Stimulated activated memory B cell treated with anti-CD40 and anti-IgM and Interleukin-4, amounts not matched to agents 10 μg/mL and 1 μg/mL and 100 μg/mL, for 72 hours (primary cell): ENCODE measurements around the gene PDE7B.

Experiments used
- ATAC-seq: fragments of 150-1000 bp; cut with Tn5 transposase; 2 replicates; pipeline ENCODE4 v1.10.0; 2021
- H3K27ac Mint-ChIP-seq: one replicate; pipeline ENCODE4 v1.8.0; 2022; ENCODE audit warnings: mild to moderate bottlenecking, mixed read lengths
- H3K27me3 Mint-ChIP-seq: one replicate; pipeline ENCODE4 v1.8.0; 2022; ENCODE audit warnings: mixed read lengths
- H3K36me3 Mint-ChIP-seq: one replicate; pipeline ENCODE4 v1.8.0; 2022; ENCODE audit warnings: mixed read lengths
- H3K4me1 Mint-ChIP-seq: one replicate; pipeline ENCODE4 v1.8.0; 2022; ENCODE audit warnings: mixed read lengths
- H3K4me3 Mint-ChIP-seq: one replicate; pipeline ENCODE4 v1.8.0; 2022; ENCODE audit warnings: mild to moderate bottlenecking, moderate library complexity, mixed read lengths
- H3K9me3 Mint-ChIP-seq: one replicate; pipeline ENCODE4 v1.8.0; 2022; ENCODE audit warnings: mixed read lengths

Gene PDE7B

GRCh38 chr6:135994857-135995544 is 143.5 kb downstream of the PDE7B start:
- peaks cover 5% of the 10 kb centered on the region for H3K36me3 Mint-ChIP-seq
- no peak for ATAC-seq
- H3K4me3 Mint-ChIP-seq = no peak overlapping the region
- peaks cover 6% of the 10 kb centered on the region for H3K9me3 Mint-ChIP-seq
- H3K4me1 Mint-ChIP-seq = no peaks in the 10 kb centered on the region
- no peak overlapping the region for H3K27ac Mint-ChIP-seq
- no peaks in the 10 kb centered on the region for H3K27me3 Mint-ChIP-seq

GRCh38 chr6:135995545-135995898 is 144.0 kb downstream of the PDE7B start:
- Mint-ChIP-seq H3K9me3 (peaks cover 6% of the 10 kb centered on the region), H3K27me3 (no peaks in the 10 kb centered on the region), H3K36me3 (peaks cover 5% of the 10 kb centered on the region), H3K27ac (no peak overlapping the region), H3K4me3 (no peak overlapping the region), H3K4me1 (no peaks in the 10 kb centered on the region)
- no peak for ATAC-seq

DNA sequence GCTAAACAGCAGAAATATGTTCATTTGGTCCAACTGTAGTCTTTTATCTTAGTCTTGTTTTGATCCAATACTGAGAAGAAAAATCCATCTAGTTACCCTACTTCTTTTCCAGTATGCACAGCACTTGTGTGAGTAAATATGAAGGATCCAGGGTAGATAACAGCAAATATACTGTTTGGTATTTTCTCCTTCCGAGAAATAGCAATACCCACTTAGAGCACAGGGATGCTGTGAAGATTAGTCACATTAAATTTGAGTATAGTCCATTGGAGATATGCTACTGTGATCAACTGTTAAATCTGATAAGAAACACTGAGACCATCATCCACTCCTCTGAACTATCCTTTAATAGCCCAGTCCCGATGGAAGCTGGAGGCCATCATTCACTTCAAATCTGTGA is 145.2 kb downstream of the PDE7B start:
- Mint-ChIP-seq H3K4me1 (no peaks in the 10 kb centered on the region), H3K36me3 (peaks cover 5% of the 10 kb centered on the region), H3K27me3 (no peaks in the 10 kb centered on the region), H3K27ac (no peak overlapping the region), H3K4me3 (no peak overlapping the region), H3K9me3 (peaks cover 6% of the 10 kb centered on the region)
- no peak for ATAC-seq

GRCh38 chr6:135999393-135999792 is 147.9 kb downstream of the PDE7B start:
- Mint-ChIP-seq H3K36me3 (peaks cover 5% of the 10 kb centered on the region), H3K27me3 (no peaks in the 10 kb centered on the region), H3K4me3 (no peak overlapping the region), H3K27ac (no peak overlapping the region), H3K9me3 (peaks cover 6% of the 10 kb centered on the region), H3K4me1 (no peaks in the 10 kb centered on the region)
- no peak for ATAC-seq

DNA sequence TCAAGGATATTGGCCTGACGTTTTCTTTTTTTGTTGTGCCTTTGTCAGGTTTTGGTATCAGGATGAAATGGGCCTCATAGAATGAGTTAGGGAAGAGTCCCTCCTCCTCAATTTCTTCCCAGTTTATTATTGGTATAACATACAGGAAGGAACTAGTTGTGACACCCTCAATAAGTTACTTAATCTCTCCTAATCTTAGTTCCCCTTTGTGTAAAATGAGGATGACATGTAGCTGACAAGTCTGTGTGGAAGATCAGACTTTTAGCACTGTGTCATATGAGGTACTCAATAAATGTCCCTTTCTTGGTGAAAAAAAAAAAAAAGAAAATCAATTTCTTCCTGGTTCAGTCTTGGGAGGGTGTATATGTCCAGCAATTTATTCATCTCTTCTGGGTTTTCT is 155.8 kb downstream of the PDE7B start:
- Mint-ChIP-seq H3K36me3 (no peaks in the 10 kb centered on the region), H3K27ac (no peak overlapping the region), H3K27me3 (no peaks in the 10 kb centered on the region), H3K4me3 (no peak overlapping the region), H3K4me1 (no peaks in the 10 kb centered on the region), H3K9me3 (peaks cover 7% of the 10 kb centered on the region)
- no peak for ATAC-seq

DNA sequence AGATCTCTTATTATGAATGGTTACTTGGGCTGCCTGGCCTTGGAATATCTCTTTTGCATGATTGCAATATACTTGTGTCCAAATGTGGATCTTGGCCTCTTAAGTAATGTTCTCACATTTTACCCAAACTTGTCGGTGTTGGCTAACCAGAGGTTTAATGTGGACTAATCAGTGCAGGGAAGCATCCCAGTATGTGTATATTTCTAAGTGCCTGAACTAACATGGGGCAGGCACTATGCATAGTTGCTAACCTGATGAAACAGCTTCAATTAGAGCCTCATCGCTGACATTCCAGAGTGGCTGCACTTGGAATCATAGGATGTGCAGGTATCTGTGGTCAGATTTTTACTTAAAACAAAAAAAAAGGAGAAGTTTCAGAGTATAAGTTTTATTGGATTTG is 160.0 kb downstream of the PDE7B start:
- Mint-ChIP-seq H3K27me3 (no peaks in the 10 kb centered on the region), H3K36me3 (no peaks in the 10 kb centered on the region), H3K9me3 (peaks cover 5% of the 10 kb centered on the region), H3K27ac (no peak overlapping the region), H3K4me3 (no peak overlapping the region), H3K4me1 (no peaks in the 10 kb centered on the region)
- ATAC-seq = no peak

GRCh38 chr6:136012198-136012887 is 160.8 kb downstream of the PDE7B start:
- Mint-ChIP-seq H3K36me3 (no peaks in the 10 kb centered on the region), H3K4me3 (no peak overlapping the region), H3K27ac (no peak overlapping the region), H3K27me3 (no peaks in the 10 kb centered on the region), H3K4me1 (no peaks in the 10 kb centered on the region), H3K9me3 (peaks cover 3% of the 10 kb centered on the region)
- no peak for ATAC-seq

- H3K36me3 Mint-ChIP-seq = no peaks in the 10 kb centered on the region
- no peak overlapping the region for H3K4me3 Mint-ChIP-seq
- H3K27ac Mint-ChIP-seq = no peak overlapping the region
Observed at GRCh38 chr6:136012943-136013342, 161.4 kb downstream of the PDE7B start.

DNA sequence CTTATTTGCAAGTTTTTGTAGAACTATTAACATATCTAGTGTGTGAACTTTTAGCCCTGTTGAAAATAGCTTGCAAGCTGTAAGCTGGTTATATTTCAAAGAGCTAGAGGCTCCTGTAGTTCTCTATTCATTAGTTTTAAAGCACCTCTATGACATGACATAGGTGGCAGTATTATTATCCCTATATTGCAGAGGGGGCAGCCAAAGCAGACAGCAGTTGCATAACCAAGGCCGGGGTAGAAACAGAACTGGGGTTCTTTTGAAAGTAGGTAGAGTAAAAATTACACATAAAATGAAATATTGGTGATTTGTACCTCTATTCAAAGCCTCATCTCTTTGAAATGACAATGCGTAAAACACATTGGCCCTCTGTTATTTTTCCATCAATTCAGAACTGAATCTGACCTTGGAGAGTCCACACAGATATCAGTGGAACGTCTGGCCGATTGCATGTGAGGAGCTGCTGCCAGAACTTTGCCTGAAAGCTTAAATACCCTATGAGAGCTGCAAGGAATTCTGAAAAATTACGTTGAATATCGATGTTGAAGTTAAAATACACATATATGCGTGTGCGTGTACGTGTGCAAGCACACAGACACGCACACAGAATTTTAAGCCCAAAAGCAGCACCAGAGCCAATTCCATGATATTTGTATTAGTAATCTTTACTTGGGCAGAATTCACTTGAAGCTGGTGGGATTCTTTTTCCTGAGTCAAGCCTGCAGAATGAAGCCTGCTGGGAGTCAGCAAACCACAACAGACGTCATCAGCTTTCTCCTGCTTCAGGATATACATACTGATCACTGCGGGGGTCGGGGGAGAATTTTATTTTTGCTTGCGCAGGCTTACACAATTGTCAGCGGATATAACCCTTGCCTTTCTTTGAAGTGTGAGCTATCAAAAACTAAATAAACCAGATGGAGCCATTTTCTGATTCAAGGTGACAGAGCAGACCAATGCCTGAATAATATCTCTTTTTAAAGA is 163.2 kb downstream of the PDE7B start:
- H3K4me1 Mint-ChIP-seq = no peaks in the 10 kb centered on the region
- no peaks in the 10 kb centered on the region for H3K27me3 Mint-ChIP-seq
- no peaks in the 10 kb centered on the region for H3K36me3 Mint-ChIP-seq
- peaks cover under 1% of the 10 kb centered on the region for H3K9me3 Mint-ChIP-seq
- no peak overlapping the region for H3K4me3 Mint-ChIP-seq
- no peak overlapping the region for H3K27ac Mint-ChIP-seq
- ATAC-seq = no peak

More at GRCh38 chr6:136012943-136013342, 161.4 kb downstream of the PDE7B start:
- Mint-ChIP-seq H3K4me1 (no peaks in the 10 kb centered on the region), H3K9me3 (peaks cover 3% of the 10 kb centered on the region), H3K27me3 (no peaks in the 10 kb centered on the region)
- ATAC-seq = no peak

DNA sequence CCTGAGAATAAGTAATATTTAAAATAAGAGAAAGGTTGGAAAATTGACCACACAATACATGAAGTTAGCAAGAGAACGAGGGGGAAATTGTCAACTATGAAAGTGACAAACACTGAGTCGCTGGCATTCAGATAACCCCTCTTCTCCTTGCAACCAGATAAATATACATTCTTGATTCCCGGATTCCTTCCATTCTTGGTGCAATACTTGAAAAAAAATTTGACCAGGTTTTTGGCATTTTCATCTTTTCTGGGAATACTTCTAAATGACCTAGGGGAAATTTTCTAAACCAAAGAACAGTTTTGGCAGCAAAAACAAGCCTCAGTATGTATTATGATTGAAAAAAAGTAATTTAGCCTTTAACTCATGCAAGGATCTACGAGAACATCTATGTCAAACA is 164.0 kb downstream of the PDE7B start:
- no peaks in the 10 kb centered on the region for H3K36me3 Mint-ChIP-seq
- H3K9me3 Mint-ChIP-seq = no peaks in the 10 kb centered on the region
- H3K4me3 Mint-ChIP-seq = no peak overlapping the region
- no peak overlapping the region for H3K27ac Mint-ChIP-seq
- H3K27me3 Mint-ChIP-seq = no peaks in the 10 kb centered on the region
- ATAC-seq = no peak
- H3K4me1 Mint-ChIP-seq = no peaks in the 10 kb centered on the region

DNA sequence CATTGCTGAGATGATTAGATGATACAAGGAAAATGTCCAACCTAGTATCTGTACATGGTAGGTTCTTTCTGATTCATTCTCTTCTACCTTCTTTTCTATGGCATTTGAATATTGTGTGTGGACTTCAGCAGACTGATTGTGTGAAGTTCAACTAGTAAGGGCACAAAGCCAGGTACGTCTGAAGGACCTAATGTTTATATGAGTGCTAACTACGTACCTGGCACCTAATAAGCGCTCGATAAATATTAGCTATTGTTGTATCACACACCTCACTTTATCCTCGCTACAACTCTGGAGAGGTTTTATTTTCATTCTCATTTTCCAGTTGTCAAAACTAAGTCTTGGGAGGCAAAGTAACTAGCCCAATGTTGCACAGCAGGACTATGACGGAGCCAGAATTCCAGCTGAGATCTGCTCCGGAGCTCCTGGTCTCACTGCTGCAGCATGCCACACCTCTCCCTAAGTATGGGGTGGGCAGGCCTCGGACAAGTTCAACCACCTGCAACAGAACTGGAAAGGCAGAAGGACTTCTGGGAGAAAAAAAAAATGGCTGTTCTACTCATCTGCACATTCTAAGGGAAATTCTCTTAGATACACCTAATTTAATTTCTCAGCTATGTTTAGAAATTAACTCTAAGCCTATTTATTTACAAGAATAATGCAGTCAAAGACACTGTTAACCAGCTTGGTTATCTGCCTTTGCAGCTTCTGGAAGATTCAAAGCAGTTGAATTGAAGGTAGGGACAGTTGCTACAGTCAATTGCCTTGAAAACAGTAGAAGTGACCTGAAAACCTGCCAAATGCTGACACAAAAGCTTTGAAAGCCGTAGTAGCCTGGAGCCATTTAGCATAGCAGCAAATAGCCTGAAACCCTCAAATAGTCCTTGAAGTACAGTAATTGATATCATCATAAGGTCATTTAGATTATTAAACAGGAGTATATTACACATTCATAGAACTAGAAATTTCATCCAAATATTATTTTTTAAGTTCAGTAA is 165.0 kb downstream of the PDE7B start:
- Mint-ChIP-seq H3K27me3 (no peaks in the 10 kb centered on the region), H3K36me3 (no peaks in the 10 kb centered on the region), H3K4me3 (no peak overlapping the region), H3K4me1 (no peaks in the 10 kb centered on the region), H3K27ac (no peak overlapping the region), H3K9me3 (no peaks in the 10 kb centered on the region)
- no peak for ATAC-seq

DNA sequence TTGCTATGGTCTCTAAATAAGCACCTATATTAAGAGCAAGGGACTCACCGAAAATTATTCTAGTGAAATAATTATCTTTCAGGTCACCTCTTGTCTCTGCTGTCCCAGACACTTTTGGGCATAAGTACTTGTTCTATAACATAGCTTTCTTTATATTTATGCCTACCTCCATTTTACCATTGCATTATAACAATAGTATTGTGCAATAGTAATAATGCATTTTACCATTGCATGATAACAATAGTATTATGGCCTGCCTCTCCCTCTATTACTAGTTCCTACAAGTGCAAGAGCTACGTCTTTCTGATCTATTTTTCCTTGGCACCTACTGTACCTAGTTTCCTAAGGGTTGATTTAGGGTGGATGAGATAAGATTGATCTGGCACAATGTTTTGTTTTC is 169.2 kb downstream of the PDE7B start:
- no peaks in the 10 kb centered on the region for H3K9me3 Mint-ChIP-seq
- H3K4me1 Mint-ChIP-seq = no peaks in the 10 kb centered on the region
- ATAC-seq = no peak
- H3K36me3 Mint-ChIP-seq = no peaks in the 10 kb centered on the region
- no peaks in the 10 kb centered on the region for H3K27me3 Mint-ChIP-seq
- H3K27ac Mint-ChIP-seq = no peak overlapping the region
- no peak overlapping the region for H3K4me3 Mint-ChIP-seq

DNA sequence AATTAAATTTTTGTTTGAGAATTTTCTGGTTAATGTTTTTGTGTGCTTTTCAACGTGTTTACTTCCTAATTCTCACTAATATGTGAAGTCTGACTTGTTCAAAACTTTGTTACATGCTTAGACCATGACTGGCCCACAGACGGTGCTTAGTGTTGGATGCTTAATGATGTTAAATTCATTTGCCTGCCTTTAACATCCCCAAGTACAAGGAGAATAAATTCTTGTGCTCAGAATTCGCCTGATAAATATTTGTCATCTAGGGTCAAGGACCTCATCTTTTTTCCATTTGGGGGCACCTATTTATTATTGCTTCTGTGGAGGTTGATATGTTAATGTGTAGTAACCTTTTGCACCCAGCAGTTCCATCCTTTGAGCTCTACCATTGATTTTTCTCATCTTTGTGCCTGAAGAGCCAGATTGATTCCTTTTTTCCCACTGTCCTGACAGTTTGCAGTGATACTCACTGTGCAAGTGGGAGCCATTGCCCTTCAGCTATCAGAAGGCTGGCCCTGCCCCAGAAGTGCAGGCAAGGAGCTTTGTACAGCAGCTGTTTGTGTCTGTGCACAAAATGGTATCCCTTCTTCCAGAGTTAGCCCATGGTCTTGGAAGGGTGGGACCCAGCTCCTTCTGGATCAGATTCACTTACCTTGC is 170.8 kb downstream of the PDE7B start:
- Mint-ChIP-seq H3K4me1 (no peaks in the 10 kb centered on the region), H3K9me3 (no peaks in the 10 kb centered on the region), H3K4me3 (no peak overlapping the region), H3K27ac (no peak overlapping the region), H3K27me3 (no peaks in the 10 kb centered on the region), H3K36me3 (no peaks in the 10 kb centered on the region)
- ATAC-seq = no peak

GRCh38 chr6:136024711-136025110 is 173.2 kb downstream of the PDE7B start:
- Mint-ChIP-seq H3K4me3 (no peak overlapping the region), H3K27me3 (no peaks in the 10 kb centered on the region), H3K4me1 (no peaks in the 10 kb centered on the region), H3K9me3 (no peaks in the 10 kb centered on the region), H3K36me3 (no peaks in the 10 kb centered on the region), H3K27ac (no peak overlapping the region)
- no peak for ATAC-seq
